Measurements from ENCODE around the gene ELK4. TPM values are rescaled to one million over a fixed set of nuclear protein-coding genes. Genes with fewer than 3 reads are reported as not detected.

The ELK4 gene
- total RNA-seq, 1 experiment from 2014 or later = 31.2 TPM

DNA sequence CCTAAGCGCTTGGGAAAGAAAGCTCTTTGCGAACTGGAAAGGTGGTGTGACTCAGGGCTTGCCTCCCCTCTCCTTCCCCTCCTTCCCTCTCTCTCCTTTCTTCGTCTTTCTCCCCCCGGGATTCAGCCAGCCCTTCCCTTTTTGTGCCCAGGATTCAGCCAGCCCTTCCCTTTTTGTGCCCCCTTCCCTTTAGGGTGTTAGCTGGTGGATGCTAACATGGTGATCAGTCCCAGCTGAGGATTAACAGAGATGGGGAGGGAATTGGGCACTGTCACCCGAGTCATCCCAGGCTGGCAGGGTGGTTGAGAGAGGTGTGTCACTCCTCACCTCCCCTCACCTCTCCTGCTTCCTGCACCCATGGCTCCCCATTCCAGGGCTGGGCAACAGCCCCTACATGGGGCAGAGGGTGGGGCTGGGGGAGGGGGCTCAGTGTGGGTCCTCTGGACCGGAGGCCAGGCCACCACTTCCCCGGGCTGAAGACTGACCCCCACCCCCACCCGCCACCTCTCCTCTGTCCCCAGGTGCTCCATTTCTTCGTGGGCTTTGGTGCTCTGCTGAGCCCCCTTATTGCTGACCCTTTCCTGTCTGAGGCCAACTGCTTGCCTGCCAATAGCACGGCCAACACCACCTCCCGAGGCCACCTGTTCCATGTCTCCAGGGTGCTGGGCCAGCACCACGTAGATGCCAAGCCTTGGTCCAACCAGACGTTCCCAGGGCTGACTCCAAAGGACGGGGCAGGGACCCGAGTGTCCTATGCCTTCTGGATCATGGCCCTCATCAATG lies 51.5 kb downstream of the ELK4 start:
- Histone ChIP-seq H3K4me1 (ENCODE audit: insufficient read depth, low read length) (no peaks in the 10 kb centered on the region; the same call in 1 of the 2 replicates), H4K8ac (replicated peaks; ENCODE audit: insufficient read length, low read depth, low read length) (no peak overlapping the region), H3K79me1 (ENCODE audit: insufficient read depth, low read depth, low read length, poor library complexity, severe bottlenecking) (no peaks in the 10 kb centered on the region), H2BK5ac (ENCODE audit: insufficient read length, low read length) (no peak overlapping the region), H3K23me2 (ENCODE audit: insufficient read length, low read depth, low read length, poor library complexity, severe bottlenecking) (no peaks in the 10 kb centered on the region), H3K14ac (ENCODE audit: insufficient read depth, low read length) (no peak overlapping the region), H3K23ac (ENCODE audit: insufficient read length, low read depth, low read length) (no peak overlapping the region), H3K4me2 (ENCODE audit: insufficient read depth, insufficient read length, low read length) (no peak overlapping the region), H3K79me2 (ENCODE audit: insufficient read depth, low read length) (no peaks in the 10 kb centered on the region), H3K18ac (ENCODE audit: insufficient read length, low read depth, low read length) (no peak overlapping the region), H2BK120ac (ENCODE audit: low read depth, low read length, poor library complexity, severe bottlenecking) (no peak overlapping the region), H2BK12ac (ENCODE audit: insufficient read length, low read depth, low read length) (no peak overlapping the region), H3K27ac (ENCODE audit: insufficient read length, low read depth, low read length) (no peak overlapping the region), H4K20me1 (ENCODE audit: control insufficient read depth, insufficient read depth, insufficient read length) (no peaks in the 10 kb centered on the region), H3K56ac (ENCODE audit: insufficient read length, low read depth, low read length) (no peak overlapping the region), H3K9ac (ENCODE audit: extremely low read depth, insufficient read length, low read length) (no peak overlapping the region), H3T11ph (ENCODE audit: low read length) (no peak overlapping the region), H4K5ac (ENCODE audit: insufficient read length, low read depth, low read length) (no peak overlapping the region), H2BK15ac (ENCODE audit: low read depth, low read length) (no peak overlapping the region), H3K9me3 (ENCODE audit: control insufficient read depth, low read depth, low read length) (no peaks in the 10 kb centered on the region), H2BK20ac (ENCODE audit: low read depth, low read length, poor library complexity, severe bottlenecking) (no peak overlapping the region), H4K91ac (ENCODE audit: insufficient read length, low read depth, low read length) (no peak overlapping the region), H3K4ac (ENCODE audit: low read depth, low read length) (no peak overlapping the region), H3K27me3 (ENCODE audit: insufficient read depth, low read length) (no peaks in the 10 kb centered on the region; the same call in 1 of the 2 replicates), H2AFZ (ENCODE audit: low read length) (no peak overlapping the region), H2AK5ac (ENCODE audit: insufficient read length, low read length) (no peak overlapping the region)
- H3K36me3 Mint-ChIP-seq (ENCODE audit: insufficient read depth in 1 of 3, low read depth in 3 of 3) = no peaks in the 10 kb centered on the region
- H3K9me3 Mint-ChIP-seq = no peaks in the 10 kb centered on the region
- no CpG with 5 or more reads among the region's 15 CpGs for WGBS (ENCODE audit: extremely low coverage, insufficient read length, low lambda C conversion rate)
- no peak overlapping the region for H3K4me3 Mint-ChIP-seq
- peaks cover 17 to 25% of the 10 kb centered on the region in 2 experiments for H3K4me1 Mint-ChIP-seq
- peak; percentile 17 for DNase-seq
- no peak overlapping the region for H3K27ac Mint-ChIP-seq
- peaks cover 57% of the 10 kb centered on the region for H3K27me3 Mint-ChIP-seq (ENCODE audit: low read depth)
- no peak for TF ChIP-seq CTCF (conservative IDR thresholded peaks at IDR 0.05)
